ENCODE measurements around the gene DACH1.

The DACH1 gene

DNA sequence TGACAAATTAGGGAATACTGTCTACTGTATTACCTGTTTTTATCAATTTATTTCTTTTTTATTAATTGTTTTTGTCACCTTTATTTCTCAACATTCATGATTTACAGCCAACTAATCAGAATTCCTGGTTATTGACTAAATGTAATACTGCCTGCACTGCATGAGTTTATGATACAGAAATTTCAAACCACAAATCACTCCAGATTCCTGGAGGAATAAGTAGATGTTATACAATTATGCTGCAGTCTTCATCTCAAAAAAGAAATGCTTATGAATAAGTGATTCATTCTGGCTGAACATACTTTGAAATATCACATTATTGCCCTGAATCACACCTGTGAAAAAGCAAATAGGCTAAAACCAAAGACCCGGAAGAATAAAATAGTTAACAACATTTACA is 249.7 kb downstream of the DACH1 start:
- no peak for DNase-seq

DNA sequence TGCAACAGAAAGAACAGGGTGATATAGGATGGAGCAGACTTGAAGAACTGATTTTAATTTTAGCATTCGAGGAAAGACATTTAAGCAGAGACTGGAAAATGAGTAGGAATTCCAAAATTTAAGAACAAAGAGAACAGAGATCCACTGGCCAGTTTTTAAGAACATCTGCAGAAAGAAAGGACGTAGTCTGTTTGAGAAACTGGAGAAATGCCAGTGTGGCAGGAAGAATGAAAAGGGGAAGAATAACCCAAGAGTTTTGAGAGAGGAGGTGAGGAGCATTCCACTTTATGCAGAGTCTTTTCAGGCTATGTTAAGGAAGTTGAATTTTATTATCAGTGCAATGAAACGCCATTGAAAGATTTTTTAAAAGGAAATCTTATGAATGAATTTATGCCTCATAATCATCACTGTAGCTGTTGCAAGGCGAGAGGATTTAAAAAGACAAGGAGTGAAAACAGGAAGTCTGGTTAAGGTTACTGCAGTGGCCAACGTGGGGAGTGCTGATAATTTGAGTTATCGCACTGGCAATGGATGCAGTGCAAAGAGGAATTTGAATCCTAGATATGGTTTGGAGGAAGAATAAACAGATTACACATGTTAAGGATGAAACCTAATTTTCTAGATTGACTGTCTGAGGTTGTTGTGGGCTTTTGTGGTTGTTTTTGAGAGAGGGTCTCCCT is 253.8 kb downstream of the DACH1 start:
- no peak for DNase-seq

DNA sequence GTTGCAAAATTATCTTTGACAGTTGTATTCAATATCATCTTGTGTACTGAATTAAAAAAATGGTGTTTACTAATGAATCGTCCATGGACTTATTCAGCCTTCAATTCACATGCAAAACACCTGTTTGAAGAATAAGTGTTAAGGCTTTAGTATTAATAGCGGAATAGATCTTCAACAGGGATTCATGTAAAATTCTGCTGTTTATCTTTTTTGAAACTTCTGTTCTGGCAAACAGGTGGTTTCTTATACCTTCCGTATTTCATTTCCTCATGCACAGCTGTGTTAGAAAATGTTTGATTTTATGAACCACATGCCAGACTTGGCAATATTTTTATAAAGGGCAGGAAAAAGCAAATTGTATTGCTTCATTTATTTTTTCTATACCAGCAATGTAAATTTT is 255.7 kb downstream of the DACH1 start:
- DNase-seq: no peak

DNA sequence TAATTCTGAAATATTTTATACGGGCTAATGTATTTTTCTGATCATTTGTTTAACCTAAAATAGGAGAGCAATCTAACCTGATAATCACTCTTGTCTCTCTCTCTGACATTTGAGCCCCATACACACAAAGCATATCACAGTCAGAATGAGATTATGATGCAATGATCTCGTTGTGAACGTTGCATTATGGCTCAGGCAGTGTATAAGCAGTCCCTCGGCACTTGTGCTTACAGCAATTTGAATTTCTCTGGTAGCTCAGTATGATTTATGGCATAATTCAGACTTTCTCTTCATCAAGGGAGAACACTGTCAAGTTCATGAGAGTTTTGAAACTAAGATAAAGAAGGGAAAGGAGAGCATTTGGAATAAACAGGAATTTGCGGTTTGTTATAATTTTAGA is 256.1 kb downstream of the DACH1 start:
- no peak for DNase-seq

DNA sequence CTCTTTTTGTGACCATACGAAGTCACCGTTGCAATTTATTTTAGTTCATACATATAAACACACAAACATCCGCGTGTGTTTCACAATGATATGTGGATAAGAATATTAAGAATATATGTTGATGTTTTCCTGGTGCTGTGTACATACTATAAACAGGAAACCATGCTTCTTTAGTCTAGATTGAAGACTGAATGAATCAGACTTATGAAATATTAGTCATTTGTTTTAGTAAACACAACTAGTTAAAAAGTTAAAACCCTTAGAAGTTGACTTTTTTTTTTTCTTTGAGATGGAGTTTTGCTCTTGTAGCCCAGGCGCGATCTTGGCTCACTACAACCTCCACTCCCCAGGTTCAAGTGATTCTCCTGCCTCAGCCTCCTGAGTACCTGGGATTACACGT is 257.7 kb downstream of the DACH1 start:
- no peak for DNase-seq

DNA sequence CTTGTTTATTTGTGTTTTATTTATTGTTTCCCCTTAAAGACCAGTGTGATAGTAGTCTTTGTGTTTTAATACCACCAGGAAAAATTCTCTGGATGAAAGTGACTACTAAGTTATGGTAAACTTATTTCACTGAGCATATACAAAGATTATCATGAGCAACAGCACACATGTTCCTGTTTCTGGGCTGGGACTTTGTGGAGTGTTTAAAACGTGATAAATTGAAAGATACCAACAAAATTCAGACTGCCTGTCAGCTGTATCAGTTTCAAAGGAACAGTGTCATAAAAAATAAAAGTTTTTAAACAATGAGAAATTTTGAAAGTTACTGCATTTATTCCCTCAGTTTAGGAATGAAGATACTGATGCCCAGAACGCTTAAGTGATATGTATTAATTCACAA is 259.4 kb downstream of the DACH1 start:
- no peak for DNase-seq

DNA sequence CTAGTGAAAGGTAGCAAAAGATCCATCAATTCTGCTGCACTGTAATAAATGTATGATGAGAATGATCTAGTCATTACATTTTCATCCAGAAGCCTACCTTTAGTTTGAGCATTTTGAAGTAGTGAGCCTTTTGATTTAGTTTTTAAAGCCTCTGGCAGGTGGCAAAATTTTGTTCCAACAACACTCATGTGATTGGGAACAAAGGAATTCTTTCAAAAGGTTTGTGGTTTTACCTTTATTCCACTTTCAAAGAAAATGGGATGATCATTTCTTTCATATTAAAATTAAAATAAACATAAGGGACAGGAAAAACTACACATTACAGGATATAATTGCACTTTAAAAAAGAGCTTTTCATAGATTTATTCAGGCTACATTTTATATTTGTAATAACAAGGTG is 260.2 kb downstream of the DACH1 start:
- DNase-seq: no peak

DNA sequence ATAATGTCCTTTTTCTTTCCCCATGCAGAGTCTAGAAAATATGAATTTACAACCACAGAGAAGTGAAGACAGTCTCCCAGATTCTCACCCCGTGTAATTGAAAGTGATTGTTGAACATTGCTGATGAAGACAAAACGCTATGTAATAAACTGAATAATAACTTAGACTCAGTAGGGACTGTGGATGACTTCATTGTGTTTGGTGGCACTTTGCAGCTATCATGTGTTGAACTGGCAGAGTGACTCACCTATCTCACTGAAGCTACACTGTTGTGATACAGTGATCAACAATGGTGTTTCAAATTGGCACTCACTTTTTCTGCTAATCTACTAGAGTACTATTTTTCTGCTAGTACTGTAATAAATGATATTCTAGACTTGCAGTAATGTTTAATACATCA is 261.3 kb downstream of the DACH1 start:
- no peak for DNase-seq

DNA sequence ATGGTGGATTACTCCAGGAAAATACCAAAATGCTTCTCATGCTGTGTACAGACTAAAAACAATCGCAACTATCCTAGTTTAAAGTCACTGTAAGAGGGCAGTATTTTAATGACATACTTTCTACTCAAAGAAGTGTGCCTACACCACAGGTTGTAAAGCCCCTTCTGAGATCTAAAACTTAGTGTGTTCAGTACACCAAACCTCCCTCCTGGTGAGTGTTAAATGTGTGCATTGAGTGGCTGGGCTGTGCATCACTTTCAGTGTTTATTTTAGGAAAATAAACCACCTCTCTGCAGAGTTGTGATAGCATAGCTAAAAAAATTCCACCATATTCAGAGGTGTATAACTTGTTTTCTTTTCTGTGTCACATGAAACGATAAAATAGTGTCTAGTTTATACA is 263.7 kb downstream of the DACH1 start:
- no peak for DNase-seq

DNA sequence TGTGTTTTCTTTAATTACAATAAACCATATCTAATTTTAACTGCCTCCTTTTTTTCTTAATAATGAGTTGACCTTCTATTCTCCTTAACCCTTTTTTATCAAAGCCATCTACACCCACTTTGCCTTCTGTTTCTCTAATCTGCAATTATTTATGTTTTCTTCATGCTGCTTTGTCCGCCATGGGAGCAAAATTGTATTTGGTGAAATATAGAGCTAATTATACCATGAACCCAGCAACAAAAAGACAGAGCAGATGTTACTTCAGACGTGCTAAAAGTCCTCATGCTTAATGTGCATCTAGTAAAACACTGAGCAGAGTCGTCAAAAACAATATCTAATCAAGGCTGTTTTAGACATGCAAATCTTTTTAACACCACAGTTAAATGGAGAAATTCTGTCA is 264.7 kb downstream of the DACH1 start:
- no peak for DNase-seq

DNA sequence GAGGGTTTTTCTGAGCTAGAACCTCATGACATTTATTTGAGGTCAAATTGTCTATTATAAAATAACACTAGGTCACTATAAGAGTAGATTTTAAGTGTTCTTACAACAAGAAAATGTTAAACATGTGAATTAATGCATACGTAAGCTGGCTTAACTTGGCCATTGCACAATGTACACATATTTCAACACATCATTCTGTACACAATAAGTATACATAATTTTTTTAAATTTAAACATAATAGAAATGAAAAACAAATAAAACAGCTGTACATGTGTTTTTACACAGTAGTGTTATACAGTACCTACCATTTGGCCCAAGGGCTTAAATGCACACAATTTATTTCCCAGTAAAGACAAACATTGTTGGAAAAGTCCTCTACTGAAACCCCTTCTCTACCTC is 269.9 kb downstream of the DACH1 start:
- DNase-seq: no peak

DNA sequence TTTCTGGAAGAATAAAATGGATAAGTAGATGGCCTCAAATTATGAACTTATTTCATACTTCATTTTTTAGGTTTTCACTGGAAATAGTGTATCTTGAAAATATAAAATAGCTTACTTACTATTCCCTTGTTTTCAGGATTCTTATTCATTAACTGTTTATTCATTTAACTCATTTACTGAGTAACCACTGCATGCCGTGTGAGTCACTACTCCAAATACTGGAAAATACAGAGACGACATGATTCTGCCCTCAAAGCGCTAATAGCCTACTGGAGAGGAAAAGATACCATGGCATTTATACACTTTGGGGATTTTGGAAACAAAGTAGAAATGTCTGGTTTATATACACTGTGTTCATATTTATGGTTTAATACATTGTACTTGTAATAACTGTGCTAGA is 270.9 kb downstream of the DACH1 start:
- no peak for DNase-seq

DNA sequence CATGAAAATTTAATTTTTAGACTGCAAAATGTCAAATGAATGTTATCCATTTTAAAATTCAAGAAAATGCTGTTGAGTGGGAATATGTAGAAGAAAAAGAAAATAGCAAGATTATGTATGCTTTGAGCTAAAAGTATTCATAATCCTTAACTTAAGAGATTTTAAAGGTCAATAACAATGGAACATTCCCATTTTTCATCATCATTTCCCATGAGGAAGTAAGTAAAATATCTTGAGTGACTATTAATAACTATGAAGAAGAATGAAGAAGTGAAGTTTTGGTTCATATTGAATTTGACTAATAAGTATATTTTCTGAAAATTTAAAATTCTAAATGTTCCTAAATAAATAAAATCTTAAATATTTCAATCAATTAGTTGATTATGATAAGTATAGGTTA is 273.4 kb downstream of the DACH1 start:
- DNase-seq: no peak

DNA sequence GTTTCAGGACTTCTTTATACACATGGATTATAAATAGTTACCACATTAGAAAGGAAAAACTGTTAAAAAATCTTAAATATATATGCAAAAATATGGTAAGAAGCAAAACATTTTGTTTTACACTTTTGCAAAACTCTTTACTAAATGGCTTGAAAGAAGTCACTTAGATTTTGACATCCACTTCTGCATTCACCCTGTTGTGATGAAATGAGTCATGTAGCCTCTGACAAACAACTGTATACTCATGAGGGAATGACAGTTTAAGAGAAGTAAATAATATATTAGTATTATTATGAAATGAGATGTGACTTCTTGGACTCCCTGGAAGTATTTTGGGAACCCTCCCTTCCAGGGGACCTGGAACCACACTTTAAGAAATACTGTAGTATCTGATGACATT is 275.6 kb downstream of the DACH1 start:
- DNase-seq: no peak

DNA sequence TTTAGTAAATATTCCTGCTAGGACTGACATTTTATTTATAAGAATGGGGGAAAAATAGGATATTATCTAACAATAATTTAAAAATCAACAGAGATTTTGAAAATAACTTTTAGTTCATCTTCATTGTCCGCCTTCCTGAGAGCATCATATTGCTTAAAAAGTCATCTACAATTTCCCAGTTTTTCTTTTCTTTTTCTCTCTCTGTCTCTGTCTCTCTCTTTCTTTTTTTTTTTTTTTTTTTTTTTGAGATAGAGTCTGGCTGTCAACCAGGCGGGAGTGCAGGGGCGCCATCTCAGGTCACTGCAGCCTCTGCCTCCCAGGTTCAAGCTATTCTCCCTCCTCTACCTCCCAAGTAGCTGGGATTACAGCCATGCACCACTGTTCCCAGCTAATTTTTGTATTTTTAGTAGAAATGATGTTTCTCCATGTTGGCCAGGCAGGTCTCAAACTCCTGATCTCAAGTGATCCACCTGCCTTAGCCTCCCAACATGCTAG is 276.3 kb downstream of the DACH1 start:
- DNase-seq: no peak

DNA sequence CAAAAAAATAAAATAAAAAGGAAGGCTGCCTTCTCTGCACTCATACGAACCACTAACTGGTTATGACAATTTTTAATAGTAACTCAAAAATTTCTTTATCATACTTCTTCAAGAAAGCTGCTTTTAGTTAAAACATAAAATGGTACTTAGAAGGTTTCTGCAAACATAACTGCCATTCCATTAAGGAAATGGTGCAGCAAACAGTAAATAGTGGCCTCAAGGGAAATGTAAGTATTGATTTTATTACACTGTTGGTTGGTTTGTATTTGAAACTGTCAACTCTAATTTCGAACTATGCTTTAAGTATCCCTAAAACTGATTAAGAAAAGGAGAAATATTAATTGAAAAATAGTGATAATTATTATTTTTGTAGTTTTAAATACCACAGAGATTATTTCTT is 278.0 kb downstream of the DACH1 start:
- DNase-seq: no peak

DNA sequence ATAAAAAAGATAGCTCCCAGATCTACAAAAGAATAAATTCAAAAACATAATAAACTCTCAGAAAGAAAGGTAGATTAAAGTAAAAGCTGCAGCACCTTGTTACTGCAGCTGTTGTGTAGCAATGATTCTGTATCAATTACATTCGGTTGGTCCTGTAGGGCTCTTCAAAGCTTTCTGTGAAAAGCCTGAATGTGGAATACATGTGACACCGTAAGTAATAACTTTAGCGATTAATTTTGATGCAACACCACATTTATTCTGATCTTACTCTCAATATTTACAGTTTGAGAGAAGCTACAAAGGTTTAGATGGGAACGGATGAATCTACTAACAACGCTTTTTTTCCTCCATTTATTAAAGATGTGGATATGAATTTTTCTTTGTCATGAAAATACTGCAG is 279.2 kb downstream of the DACH1 start:
- no peak for DNase-seq

DNA sequence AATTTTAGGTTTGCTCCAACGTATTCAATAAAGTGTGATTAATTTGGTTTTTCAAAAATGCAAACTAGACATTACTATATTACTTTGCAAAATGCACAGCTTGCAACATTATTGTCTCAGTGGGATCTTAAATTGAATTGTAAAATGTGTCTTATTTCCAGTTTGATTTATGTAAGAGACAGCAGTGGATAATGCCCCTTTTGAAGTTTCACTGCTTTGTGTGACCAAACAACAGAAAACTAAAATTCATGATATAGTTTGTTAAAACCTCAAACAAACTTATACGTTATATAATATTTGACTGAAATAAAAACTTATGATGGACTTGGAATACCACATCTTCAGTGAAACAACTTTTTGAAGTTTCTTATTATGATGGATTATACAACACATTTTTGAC is 279.8 kb downstream of the DACH1 start:
- DNase-seq: no peak

DNA sequence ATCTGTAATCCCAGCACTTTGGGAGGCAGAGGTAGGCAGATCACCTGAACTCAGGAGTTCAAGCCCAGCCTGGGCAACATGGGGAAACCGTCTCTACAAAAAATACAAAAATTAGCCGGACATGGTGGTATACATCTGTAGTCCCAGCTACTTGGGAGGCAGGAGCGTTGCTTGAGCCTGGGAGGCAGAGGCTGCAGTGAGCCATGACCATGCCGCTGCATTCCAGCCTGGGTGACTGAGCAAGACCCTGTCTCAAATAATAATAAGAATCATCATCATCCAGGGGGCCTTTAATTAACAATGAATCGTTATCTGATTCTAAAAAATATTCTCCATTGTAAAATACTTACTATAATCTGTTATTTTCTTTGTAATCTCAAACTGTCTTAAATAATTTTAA is 283.4 kb downstream of the DACH1 start:
- no peak for DNase-seq

DNA sequence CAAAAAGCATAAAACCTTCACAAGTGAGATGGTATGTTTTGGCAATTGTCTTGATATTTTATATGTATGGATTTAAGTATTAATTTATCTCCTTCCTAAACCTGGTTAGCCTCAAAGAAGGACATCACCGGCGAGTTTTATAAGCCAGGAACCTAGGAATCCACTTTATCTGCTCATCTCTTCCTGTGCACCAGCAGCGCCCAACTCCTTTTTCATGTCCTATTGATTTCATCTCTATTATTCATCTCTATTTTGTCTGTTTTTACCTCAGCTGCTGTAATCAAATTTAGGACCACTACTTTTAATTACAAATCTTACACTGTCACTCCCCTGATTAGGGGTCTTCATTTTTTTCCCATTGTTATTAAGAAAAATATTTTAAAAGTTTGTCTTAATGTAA is 286.4 kb downstream of the DACH1 start:
- DNase-seq: no peak

DNA sequence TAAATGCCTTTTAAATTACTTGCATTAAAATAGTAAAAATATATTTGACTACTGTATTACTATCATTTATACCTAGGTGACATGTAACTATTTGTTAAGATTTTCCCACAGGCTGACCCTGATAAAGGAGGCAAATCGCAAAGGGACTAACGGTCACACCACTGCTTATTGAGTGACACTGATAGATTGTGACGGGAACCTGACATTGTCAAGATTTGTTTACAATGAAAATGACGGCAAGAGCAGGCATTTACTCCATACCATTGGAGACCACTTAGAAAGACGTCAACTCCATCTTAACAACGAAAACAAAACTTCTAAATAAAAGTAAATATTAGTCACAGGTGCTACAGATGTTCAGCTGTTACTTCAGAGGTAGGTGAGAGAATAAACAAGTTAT is 289.0 kb downstream of the DACH1 start:
- DNase-seq: no peak

DNA sequence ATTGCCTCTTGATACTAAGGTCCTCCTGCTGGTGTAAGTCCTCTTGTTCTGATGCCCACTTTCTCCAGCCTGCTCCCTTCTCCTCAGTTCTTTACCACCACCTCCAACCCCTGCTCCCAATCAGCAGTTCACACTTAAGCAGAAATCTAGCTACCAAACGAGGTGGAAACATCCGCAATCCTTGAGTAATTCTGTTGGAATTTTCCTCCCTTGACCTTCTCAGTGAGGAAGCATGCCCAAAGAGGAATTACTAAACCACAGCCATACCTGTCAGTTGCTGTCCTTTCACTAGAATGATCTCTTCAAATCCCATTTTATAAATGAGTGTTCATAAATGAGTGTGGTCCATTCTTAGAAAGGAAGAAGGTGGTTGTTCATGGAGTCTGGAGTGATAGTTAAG is 289.9 kb downstream of the DACH1 start:
- no peak for DNase-seq

DNA sequence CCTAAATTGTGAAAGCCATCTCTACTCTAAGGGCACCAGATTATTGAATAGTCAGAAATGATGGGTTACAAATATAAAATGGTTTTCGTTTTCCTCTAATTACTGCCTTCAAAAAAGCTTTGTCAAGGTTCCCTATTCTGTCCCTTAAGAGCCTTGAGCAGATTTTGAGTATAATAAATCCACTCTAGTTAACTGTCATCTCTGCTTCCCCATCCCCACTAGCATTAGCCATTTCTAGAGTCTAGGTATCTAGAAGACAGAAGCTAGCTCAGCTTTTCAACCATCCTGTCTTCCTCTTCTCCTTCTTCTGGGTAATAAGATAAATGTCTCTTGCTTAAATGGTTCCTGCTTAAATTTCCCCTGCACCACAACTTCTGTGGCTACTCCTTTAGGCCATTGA is 290.4 kb downstream of the DACH1 start:
- no peak for DNase-seq

DNA sequence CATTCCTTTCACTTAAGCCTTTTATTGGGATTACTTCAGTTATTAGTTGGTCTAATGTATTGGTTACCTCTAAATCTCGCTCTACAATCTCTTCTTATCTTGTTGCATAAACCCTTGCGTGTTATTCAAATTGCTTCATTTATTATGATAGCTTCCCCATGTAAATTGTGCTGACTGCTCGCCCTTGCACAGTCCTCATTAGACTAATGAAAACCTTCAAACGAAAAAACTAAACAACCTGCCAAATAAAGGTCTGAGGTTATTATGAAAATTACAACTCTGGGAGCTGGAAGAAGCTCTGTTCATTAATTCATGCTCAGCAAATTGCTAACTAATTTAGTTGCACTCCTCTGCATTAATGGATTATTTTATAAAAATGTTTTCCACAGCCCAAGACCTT is 320.1 kb downstream of the DACH1 start:
- DNase-seq: no peak

DNA sequence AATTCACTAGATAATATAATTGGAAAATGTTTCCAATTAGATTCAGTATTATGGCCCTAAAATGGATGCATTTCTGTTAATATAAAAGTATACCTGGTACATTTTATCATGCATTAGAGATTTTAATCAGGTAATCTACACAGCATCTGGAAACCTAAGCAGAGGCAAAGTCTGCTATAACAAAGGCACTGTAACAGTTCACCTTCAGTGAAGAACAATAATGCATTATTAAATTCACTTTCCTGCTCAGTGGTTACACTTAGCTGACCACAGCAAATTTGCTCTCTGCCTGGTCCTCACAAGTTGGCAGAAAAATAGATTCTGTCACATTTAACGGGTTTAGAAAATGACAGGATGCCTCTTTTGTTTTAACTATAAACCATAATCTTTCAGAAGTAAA is 326.9 kb downstream of the DACH1 start:
- DNase-seq: no peak

DNA sequence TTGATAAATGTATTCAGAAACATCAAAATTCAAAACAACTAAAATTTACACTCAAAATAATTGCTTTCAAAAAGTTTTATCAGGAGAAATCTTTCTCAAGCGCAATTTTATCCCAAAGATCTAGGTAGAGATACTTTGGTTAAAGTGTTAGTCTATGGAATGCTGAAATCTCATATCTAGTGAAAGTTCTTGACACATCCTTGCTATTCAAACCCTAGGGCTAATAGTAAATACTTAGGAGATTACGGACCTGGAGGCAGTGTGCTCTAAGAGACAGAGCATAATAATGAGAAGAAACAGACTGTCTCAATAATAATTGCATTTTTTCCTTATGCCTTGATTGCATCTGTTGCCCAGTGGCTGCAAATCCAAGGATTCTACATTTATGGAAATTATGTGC is 330.8 kb downstream of the DACH1 start:
- no peak for DNase-seq

Measured in right hindlimb (tissue), 1 donor.